Measurements from ENCODE around the gene TCHHL1.
"Not testable (repeated sequence)": the region's sequence is repeated elsewhere in the genome, so short reads cannot be mapped to it uniquely, and the experiment has no call there.

DNA sequence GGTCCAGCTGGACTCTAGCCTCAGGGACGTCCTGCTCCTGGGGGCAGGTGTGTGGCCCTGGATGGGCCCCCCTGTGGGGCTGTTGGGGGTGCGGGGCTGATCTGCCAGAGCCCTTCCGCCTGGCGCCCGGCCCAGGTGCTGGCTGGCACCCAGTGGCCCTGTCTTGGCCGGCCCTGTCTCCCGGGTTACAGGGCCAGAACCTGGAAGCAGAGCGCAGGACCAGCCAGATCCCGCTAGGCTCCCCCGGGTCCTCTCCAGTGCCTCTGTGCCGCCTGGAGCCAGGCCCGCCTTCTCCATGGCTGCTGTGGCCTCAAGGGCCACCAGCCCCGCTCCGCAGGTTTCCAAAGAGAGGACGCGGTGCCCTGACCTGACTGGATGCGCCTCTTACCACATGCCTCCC is 7.8 kb downstream of the TCHHL1 start:
- TF ChIP-seq, protein P1, sequence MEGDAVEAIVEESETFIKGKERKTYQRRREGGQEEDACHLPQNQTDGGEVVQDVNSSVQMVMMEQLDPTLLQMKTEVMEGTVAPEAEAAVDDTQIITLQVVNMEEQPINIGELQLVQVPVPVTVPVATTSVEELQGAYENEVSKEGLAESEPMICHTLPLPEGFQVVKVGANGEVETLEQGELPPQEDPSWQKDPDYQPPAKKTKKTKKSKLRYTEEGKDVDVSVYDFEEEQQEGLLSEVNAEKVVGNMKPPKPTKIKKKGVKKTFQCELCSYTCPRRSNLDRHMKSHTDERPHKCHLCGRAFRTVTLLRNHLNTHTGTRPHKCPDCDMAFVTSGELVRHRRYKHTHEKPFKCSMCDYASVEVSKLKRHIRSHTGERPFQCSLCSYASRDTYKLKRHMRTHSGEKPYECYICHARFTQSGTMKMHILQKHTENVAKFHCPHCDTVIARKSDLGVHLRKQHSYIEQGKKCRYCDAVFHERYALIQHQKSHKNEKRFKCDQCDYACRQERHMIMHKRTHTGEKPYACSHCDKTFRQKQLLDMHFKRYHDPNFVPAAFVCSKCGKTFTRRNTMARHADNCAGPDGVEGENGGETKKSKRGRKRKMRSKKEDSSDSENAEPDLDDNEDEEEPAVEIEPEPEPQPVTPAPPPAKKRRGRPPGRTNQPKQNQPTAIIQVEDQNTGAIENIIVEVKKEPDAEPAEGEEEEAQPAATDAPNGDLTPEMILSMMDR (IDR thresholded peaks at IDR 0.05 in 2 of 3, conservative IDR thresholded peaks at IDR 0.05 in 1 of 3; ENCODE audit: control insufficient read depth in 2 of 3, extremely low read depth in 1 of 3, insufficient read depth in 1 of 3, low read depth in 3 of 3, low read length in 3 of 3), result not testable (repeated sequence)
- TF ChIP-seq, protein P2, sequence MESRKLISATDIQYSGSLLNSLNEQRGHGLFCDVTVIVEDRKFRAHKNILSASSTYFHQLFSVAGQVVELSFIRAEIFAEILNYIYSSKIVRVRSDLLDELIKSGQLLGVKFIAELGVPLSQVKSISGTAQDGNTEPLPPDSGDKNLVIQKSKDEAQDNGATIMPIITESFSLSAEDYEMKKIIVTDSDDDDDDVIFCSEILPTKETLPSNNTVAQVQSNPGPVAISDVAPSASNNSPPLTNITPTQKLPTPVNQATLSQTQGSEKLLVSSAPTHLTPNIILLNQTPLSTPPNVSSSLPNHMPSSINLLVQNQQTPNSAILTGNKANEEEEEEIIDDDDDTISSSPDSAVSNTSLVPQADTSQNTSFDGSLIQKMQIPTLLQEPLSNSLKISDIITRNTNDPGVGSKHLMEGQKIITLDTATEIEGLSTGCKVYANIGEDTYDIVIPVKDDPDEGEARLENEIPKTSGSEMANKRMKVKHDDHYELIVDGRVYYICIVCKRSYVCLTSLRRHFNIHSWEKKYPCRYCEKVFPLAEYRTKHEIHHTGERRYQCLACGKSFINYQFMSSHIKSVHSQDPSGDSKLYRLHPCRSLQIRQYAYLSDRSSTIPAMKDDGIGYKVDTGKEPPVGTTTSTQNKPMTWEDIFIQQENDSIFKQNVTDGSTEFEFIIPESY (IDR thresholded peaks at IDR 0.05), result not testable (repeated sequence)
- not testable (repeated sequence) for TF ChIP-seq FOXM1 (IDR thresholded peaks at IDR 0.05; ENCODE audit: low read depth, low read length); ZSCAN29 (IDR thresholded peaks at IDR 0.05); TAF1 (IDR thresholded peaks at IDR 0.05; ENCODE audit: borderline replicate concordance, low read depth, low read length); EZH2 (IDR thresholded peaks at IDR 0.05; ENCODE audit: borderline replicate concordance, control insufficient read depth, low read depth, low read length); ETV6 (conservative IDR thresholded peaks at IDR 0.05 in 1 of 2, IDR thresholded peaks at IDR 0.05 in 1 of 2; ENCODE audit: borderline replicate concordance in 1 of 2, low read depth in 1 of 2); TBL1XR1 (IDR thresholded peaks at IDR 0.05; ENCODE audit: low read depth, low read length); NRF1 (conservative IDR thresholded peaks at IDR 0.05; ENCODE audit: low read depth, low read length); BHLHE40 (IDR thresholded peaks at IDR 0.05; ENCODE audit: borderline replicate concordance in 1 of 2, low read depth in 2 of 2, low read length in 1 of 2)
- TF ChIP-seq, protein P3, sequence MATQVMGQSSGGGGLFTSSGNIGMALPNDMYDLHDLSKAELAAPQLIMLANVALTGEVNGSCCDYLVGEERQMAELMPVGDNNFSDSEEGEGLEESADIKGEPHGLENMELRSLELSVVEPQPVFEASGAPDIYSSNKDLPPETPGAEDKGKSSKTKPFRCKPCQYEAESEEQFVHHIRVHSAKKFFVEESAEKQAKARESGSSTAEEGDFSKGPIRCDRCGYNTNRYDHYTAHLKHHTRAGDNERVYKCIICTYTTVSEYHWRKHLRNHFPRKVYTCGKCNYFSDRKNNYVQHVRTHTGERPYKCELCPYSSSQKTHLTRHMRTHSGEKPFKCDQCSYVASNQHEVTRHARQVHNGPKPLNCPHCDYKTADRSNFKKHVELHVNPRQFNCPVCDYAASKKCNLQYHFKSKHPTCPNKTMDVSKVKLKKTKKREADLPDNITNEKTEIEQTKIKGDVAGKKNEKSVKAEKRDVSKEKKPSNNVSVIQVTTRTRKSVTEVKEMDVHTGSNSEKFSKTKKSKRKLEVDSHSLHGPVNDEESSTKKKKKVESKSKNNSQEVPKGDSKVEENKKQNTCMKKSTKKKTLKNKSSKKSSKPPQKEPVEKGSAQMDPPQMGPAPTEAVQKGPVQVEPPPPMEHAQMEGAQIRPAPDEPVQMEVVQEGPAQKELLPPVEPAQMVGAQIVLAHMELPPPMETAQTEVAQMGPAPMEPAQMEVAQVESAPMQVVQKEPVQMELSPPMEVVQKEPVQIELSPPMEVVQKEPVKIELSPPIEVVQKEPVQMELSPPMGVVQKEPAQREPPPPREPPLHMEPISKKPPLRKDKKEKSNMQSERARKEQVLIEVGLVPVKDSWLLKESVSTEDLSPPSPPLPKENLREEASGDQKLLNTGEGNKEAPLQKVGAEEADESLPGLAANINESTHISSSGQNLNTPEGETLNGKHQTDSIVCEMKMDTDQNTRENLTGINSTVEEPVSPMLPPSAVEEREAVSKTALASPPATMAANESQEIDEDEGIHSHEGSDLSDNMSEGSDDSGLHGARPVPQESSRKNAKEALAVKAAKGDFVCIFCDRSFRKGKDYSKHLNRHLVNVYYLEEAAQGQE (IDR thresholded peaks at IDR 0.05; ENCODE audit: low read depth, low read length), result not testable (repeated sequence)
- TF ChIP-seq, protein P4, sequence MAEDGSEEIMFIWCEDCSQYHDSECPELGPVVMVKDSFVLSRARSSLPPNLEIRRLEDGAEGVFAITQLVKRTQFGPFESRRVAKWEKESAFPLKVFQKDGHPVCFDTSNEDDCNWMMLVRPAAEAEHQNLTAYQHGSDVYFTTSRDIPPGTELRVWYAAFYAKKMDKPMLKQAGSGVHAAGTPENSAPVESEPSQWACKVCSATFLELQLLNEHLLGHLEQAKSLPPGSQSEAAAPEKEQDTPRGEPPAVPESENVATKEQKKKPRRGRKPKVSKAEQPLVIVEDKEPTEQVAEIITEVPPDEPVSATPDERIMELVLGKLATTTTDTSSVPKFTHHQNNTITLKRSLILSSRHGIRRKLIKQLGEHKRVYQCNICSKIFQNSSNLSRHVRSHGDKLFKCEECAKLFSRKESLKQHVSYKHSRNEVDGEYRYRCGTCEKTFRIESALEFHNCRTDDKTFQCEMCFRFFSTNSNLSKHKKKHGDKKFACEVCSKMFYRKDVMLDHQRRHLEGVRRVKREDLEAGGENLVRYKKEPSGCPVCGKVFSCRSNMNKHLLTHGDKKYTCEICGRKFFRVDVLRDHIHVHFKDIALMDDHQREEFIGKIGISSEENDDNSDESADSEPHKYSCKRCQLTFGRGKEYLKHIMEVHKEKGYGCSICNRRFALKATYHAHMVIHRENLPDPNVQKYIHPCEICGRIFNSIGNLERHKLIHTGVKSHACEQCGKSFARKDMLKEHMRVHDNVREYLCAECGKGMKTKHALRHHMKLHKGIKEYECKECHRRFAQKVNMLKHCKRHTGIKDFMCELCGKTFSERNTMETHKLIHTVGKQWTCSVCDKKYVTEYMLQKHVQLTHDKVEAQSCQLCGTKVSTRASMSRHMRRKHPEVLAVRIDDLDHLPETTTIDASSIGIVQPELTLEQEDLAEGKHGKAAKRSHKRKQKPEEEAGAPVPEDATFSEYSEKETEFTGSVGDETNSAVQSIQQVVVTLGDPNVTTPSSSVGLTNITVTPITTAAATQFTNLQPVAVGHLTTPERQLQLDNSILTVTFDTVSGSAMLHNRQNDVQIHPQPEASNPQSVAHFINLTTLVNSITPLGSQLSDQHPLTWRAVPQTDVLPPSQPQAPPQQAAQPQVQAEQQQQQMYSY (CRISPR knock-in tag; IDR thresholded peaks at IDR 0.05), result not testable (repeated sequence)
- TF ChIP-seq, protein P5, sequence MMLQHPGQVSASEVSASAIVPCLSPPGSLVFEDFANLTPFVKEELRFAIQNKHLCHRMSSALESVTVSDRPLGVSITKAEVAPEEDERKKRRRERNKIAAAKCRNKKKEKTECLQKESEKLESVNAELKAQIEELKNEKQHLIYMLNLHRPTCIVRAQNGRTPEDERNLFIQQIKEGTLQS (IDR thresholded peaks at IDR 0.05; ENCODE audit: borderline replicate concordance, extremely low read depth, low read depth, low read length), result not testable (repeated sequence)
